Renal pelvis (tissue), 4 donors: ENCODE measurements around the gene RINL. TPM values are rescaled to one million over a fixed set of nuclear protein-coding genes. Genes with fewer than 3 reads are reported as not detected.

Experiments used
- DNase-seq: peaks from one replicate; pipeline ENCODE4 v3.0.0-alpha.2; 2013
- polyA plus RNA-seq, 3 donors: library from polyadenylated mRNA; unstranded; fragments of 120-200 nt; gene quantifications; one replicate each; pipeline ENCODE4 v1.2.1, GENCODE V29; 2013; ENCODE audit not compliant: insufficient read length in 3 of 3

RINL gene
- polyA plus RNA-seq, 3 donors, result 8.0 to 10.0 (median 9.6) TPM

DNA sequence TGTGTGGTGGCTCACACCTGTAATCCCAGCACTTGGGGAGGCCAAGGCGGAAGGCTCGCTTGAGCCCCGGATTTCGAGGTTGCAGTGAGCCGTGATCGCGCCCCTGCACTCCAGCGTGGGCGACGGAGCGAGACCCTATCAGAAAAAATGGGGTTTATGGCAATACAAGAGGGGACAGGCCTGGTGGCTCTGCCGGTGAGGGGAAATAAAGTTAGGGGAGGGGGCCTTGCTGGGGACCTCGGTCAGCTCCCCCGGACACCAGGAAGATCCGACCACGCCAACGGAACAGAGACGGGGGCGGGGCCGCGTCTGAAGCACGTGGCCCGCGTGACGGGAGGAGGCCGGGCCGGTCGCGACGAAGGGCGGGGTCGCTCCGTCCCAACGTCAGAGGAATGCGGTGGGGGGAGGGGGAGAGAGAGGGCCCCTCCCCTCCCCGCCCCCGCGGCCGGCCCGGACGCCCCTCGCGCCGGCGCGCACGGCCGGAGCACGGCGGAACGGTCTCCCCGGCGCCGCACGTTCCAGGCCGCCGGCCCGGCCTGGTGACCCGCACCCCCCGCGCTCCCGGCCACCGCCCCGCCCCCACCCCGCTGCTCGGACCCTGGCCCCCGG lies 26.3 kb downstream of the RINL start:
- DNase-seq, result peak; percentile 94

DNA sequence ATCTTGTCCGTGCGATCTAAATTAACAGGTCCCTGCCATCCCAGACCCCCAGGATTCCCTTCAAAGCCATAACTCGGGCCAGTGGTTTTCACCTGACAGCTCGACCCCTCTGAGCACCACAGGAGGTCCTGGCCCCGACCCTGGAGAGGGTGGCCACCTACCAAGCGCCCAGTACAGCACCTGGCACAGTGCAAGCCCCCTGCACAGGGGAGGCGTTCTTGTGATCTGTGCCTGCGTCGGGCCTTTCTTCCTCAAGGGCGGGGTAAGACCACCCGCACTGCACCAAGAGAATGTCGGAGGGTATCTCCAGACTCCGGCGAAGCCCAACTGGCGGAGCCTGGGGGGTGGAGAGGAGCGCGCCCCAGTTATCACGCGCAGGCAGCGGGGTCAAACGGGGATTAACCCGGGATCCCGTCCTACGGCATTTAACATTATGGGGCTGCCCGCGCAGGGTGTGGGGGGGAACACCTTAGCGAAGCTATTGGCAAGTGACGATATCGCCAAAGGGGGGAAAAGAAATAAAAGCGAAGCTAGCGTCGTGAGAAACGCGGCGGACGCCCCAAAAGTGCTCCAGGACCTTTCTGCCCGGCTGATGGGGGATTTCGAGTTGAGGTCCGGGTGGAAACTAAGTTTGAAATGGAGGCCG lies 27.0 kb downstream of the RINL start:
- DNase-seq, result no peak

DNA sequence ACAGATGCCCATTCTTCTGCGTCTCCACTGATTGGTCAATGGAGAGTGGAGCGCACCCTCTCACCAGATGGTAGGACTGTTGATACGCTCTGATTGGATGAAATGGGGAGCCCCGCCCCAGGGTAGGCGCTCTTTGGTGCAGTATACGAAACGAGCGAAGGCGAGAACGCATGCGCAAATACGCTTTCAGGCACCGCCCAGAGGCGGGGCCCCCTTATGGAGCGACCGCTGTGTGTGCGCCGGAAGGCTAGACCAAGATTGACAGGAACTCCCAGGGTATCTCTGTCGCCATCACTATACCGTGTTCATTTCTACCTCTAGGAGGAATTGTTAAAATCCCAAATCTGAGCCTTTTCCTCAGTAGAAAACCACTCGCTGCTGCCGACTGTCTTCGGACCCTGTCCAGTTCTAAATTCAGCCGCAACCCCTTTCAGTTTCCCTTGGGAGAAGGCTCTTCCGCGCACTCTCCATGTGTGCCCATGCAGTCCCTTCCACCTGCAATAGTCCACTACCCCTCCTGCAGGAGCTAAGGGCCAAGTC lies 27.6 kb downstream of the RINL start:
- DNase-seq, result peak; percentile 100

- DNase-seq, result no peak
Observed at GRCh38 chr19:38849860-38850435, 28.1 kb downstream of the RINL start, which contains the start of gene HNRNPL. Gene HNRNPL, minus strand, starts transcription at chr19:38849986. Its CDS starts 20 bp downstream, at chr19:38849966.

DNA sequence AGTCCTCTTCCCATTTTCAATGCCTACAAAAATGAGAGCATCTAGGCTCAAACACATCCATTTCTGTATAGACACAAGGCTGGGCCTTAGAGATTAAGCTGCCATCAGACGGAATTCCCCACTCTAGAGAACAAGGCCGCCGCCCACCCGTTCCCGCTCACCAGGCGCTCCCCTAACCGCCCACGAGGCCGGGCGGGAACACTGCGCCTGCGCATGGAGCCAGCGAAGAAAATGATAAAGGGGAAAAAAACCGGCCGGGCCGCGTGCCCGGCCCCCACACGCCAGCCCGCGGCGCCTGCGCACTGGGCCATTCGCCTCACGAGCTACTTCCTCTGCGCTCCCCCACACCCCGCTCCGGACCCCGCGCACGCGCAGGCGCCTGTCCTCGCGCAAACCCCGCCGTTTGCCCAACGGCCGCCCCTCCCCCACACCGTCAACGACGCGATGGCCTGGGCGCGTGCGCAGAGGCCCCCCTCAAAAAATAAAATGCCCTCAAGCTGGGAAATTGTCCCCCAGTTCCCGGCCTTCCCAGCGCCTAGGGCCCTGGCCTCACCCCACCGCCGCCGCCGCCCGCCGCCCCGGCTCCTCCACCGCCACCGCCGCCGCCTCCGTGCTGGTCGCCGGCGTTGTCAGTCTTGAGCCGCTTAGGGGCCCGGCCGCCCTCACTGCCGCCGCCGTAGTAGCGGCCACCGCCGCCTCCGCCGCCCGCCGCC lies 28.8 kb downstream of the RINL start:
- peak; percentile 96 for DNase-seq

GRCh38 chr19:38848299-38849146 lies 29.6 kb downstream of the RINL start:
- DNase-seq, result no peak

- no peak for DNase-seq
Observed at GRCh38 chr19:38846097-38846496, 32.0 kb downstream of the RINL start.

DNA sequence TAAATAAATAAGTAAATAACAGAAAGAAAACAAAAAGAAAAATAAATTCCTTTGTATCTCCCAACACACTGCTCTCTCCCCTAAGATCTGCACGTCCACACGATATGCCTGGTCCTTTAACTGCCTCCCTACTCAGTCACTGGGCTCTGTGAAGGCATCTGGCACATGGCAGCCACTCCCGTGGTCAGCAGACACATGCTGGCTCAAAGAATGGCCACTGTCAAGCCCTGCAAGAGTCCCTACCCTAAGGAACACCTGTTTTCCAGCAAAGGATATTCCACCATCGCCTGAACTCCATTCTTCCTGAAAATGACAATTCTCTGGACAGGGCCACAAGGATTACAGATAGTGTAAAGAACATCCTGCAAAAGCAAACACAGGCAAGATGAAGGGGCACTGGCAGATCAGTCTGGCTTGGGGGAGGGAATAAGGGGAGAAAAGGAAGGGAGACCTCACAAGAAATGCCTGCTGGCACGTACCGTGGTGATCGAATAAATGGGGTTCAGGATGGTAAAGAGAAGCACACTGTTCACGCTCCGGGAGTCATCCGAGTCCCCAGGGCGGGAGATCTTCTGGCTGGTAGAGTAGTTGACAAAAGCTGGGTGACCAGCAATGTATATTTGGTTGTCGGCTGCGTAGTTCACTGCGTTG lies 32.6 kb downstream of the RINL start:
- DNase-seq, result no peak

DNA sequence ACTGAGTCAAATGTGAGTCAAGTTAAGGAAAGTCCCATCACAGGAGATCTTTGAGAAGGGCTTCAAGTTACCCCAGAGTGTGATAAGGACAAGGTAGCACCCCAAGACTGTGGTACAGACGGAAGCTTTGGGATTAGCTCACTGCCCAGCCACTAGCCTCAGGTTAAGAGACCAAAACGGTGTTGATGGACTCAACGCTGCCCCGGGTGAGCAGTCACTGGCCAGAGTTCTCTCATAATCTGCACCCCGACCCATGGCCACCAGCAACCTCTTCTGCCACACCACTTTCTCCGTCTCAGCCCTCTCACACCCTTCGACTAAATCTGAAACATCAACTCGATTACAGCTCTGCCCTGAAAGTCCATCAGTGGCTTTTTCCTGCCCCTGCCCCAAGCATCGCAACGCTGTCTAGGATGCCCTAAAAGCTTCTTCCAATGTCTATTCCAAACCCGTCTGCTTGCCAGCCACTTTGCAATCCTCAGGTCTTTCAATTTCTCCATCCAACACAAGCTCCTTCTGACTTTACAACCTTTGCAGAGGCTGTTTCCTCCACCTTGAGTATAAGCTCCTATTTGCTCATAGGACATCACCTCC lies 33.9 kb downstream of the RINL start:
- DNase-seq, result no peak

GRCh38 chr19:38843175-38843758 lies 34.8 kb downstream of the RINL start:
- no peak for DNase-seq

DNA sequence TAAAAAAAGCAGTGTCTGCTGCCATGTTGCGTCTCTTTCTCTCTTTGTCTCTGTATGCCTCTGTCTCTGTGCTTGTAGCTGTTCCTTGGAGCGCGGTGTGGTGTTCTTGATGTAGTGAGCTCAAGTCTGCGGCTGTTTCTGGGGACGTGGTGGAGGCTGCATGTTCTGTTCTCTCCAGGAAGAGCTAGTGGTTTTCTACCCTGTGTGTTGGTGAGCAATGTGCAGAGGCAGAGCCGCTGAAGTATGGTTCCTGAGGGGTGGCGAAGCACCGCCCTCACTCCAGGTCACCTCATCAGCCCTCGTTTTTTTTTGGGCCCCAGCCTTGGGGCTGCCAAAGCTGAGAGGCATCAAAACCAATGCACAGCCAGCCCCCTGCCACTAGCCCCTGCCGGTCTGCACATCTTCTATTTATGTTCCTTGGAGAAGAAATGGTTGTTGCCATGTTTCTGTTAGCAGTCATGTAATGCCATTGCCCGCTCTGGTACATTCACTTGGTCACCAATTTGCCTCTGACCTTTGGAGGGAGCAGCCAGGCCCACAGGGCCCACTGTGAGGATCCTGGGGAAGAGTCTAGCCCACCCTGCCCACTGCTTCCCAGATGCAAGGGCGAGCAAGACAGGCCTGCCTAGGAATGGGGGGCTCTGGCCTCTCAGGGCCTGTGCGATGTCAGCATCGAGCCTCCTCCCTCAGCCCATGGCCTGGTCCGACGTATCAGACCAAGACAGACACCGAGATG lies 35.5 kb downstream of the RINL start:
- DNase-seq, result no peak

- DNase-seq, result no peak
Observed at GRCh38 chr19:38841787-38842438, 36.2 kb downstream of the RINL start.

DNA sequence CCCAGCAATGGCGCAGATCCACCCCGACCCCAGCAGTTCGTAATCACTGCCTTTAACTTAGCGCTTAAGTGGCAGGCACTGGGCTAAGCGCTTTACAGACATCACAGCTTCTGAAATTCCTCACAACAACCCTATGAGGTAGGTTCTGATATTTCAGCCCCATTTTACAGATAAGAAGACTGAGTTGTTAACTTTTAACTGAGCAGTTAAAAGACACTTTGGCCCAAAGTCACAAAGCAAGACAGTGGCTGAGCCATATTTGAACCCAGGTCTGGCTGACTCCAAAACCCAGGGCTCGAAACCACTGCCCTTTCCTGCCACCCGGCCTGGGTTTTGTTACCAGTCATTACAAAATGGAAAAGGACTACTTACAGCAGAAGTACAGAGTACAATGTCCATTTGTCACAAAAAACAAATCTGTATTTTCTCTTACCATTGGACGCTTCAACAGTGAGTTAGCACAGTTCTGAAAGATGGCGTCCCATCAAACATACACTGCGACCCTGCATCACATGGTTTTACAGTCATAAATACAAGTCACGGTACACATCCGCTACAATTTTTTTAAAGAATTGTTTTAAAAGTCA lies 36.8 kb downstream of the RINL start:
- no peak for DNase-seq

GRCh38 chr19:38840583-38840968 lies 37.5 kb downstream of the RINL start:
- DNase-seq, result no peak

- no peak for DNase-seq
Observed at GRCh38 chr19:38839816-38840582, 38.1 kb downstream of the RINL start.

DNA sequence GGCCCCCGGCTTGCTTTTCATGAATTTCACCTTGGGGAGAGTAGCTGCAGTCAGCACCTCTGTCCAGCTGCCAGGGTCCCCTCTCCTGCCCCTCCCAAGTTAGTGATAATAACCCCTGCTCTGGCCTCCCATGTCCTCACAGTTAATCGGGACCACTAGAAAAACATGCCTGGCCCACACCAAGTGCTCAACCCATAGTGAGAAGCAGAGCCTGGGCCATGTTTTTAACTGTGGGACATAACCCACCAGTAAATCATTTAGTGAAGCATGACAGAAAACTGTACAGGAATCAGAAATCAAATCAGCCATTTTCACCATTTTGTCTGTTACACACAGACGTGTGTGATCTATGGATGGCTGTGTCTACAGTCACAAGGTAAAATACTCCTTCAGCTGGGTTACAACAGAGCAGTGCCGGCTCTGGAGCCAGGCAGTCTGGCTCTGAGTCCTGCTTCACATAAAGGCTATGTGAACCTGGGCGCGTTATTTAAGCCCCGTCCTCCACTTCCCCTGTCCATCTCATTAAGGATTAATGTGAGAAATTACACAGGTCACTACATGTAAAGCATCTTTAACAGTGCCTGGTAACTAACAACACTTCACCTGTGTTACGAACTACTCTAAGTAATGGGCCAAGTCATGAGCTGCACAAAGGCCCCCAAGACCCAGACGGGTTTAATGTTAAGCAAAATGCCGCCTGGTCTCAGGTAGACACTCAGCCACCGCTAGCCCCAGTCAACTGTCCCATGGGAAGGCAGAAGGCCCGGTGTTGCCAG lies 38.9 kb downstream of the RINL start:
- DNase-seq, result no peak
